Measurements from ENCODE around the gene DIO1.

- no peak for TF ChIP-seq EZH2 (IDR thresholded peaks at IDR 0.05; ENCODE audit: borderline replicate concordance)
- no peak for TF ChIP-seq CTCF (IDR thresholded peaks at IDR 0.05; ENCODE audit: poor library complexity)
These were observed 657 bp downstream of the DIO1 start for GRCh38 chr1:53894644-53895043.

Measured in hepatocyte (in vitro differentiated cells).